ENCODE measurements around the gene GRM2.

Gene GRM2

GRCh38 chr3:51686056-51686455 lies 20.8 kb upstream of the GRM2 start:
- Histone ChIP-seq H2AFZ (ENCODE audit: low read depth, low read length) (no peak overlapping the region), H3K27ac (ENCODE audit: low read length) (peak overlapping the region; percentile 57), H3K36me3 (ENCODE audit: insufficient read depth, low read length) (peaks cover 89% of the 10 kb centered on the region), H3K4me3 (ENCODE audit: low read depth in 1 of 2, low read length in 2 of 2) (no peak overlapping the region), H4K20me1 (ENCODE audit: insufficient read depth, low read length) (peaks cover 70% of the 10 kb centered on the region), H3K4me1 (ENCODE audit: insufficient read depth, low read length) (peaks cover 29% of the 10 kb centered on the region), H3K4me2 (ENCODE audit: insufficient read depth, low read length) (peak overlapping the region; percentile 7; the same call in 1 of the 2 replicates), H3K9me3 (ENCODE audit: insufficient read depth, low read length, severe bottlenecking) (no peaks in the 10 kb centered on the region), H3K27me3 (ENCODE audit: insufficient read depth, low read length, poor library complexity) (no peaks in the 10 kb centered on the region), H3K9ac (ENCODE audit: low read depth, low read length) (no peak overlapping the region), H3K79me2 (ENCODE audit: insufficient read depth, low read length) (peaks cover 14% of the 10 kb centered on the region; the same call in 1 of the 2 replicates)
- DNase-seq, result no peak
- ATAC-seq (ENCODE audit: insufficient read depth, low read depth), result no peak
- no peak for TF ChIP-seq CTCF (IDR thresholded peaks at IDR 0.05; ENCODE audit: borderline replicate concordance, extremely low read depth, low read length, poor library complexity, severe bottlenecking)
- TF ChIP-seq EZH2 (IDR thresholded peaks at IDR 0.05; ENCODE audit: borderline replicate concordance, low read depth, low read length, severe bottlenecking), result no peak

- Histone ChIP-seq H3K27me3 (ENCODE audit: insufficient read depth, low read length, poor library complexity) (no peaks in the 10 kb centered on the region), H3K9ac (ENCODE audit: low read depth, low read length) (no peak overlapping the region), H3K9me3 (ENCODE audit: insufficient read depth, low read length, severe bottlenecking) (no peaks in the 10 kb centered on the region), H3K4me1 (ENCODE audit: insufficient read depth, low read length) (peaks cover 23% of the 10 kb centered on the region), H3K4me2 (ENCODE audit: insufficient read depth, low read length) (0 out of 2 replicates have a peak overlapping the region, but pooled peaks have one; percentile 7), H3K27ac (ENCODE audit: low read length) (peak overlapping the region; percentile 57), H4K20me1 (ENCODE audit: insufficient read depth, low read length) (peaks cover 68% of the 10 kb centered on the region), H3K4me3 (ENCODE audit: low read depth in 1 of 2, low read length in 2 of 2) (no peak overlapping the region), H2AFZ (ENCODE audit: low read depth, low read length) (no peak overlapping the region), H3K79me2 (ENCODE audit: insufficient read depth, low read length) (peaks cover 14% of the 10 kb centered on the region; the same call in 1 of the 2 replicates), H3K36me3 (ENCODE audit: insufficient read depth, low read length) (peaks cover 91% of the 10 kb centered on the region)
- ATAC-seq (ENCODE audit: insufficient read depth, low read depth) (peak; percentile 95), DNase-seq (peak; percentile 91)
- no peak for TF ChIP-seq CTCF (IDR thresholded peaks at IDR 0.05; ENCODE audit: borderline replicate concordance, extremely low read depth, low read length, poor library complexity, severe bottlenecking)
These were observed 20.2 kb upstream of the GRM2 start for GRCh38 chr3:51686512-51687215.

- no peak overlapping the region for H3K4me3 ChIP-seq (ENCODE audit: low read depth in 1 of 2, low read length in 2 of 2)
- ATAC-seq (ENCODE audit: insufficient read depth, low read depth), result no peak
- no peak overlapping the region for H2AFZ ChIP-seq (ENCODE audit: low read depth, low read length)
- H3K4me1 ChIP-seq (ENCODE audit: insufficient read depth, low read length), result peaks cover 19% of the 10 kb centered on the region
- no peak overlapping the region for H3K9ac ChIP-seq (ENCODE audit: low read depth, low read length)
- peak overlapping the region; percentile 57; the same call in 1 of the 2 replicates for H3K27ac ChIP-seq (ENCODE audit: low read length)
- TF ChIP-seq CTCF (IDR thresholded peaks at IDR 0.05; ENCODE audit: borderline replicate concordance, extremely low read depth, low read length, poor library complexity, severe bottlenecking) (no peak), EZH2 (IDR thresholded peaks at IDR 0.05; ENCODE audit: borderline replicate concordance, low read depth, low read length, severe bottlenecking) (no peak)
- DNase-seq, result no peak
- H3K79me2 ChIP-seq (ENCODE audit: insufficient read depth, low read length), result peaks cover 9% of the 10 kb centered on the region; the same call in 1 of the 2 replicates
- no peaks in the 10 kb centered on the region for H3K27me3 ChIP-seq (ENCODE audit: insufficient read depth, low read length, poor library complexity)
- H3K9me3 ChIP-seq (ENCODE audit: insufficient read depth, low read length, severe bottlenecking), result no peaks in the 10 kb centered on the region
- peaks cover 91% of the 10 kb centered on the region for H3K36me3 ChIP-seq (ENCODE audit: insufficient read depth, low read length)
- no peak overlapping the region for H3K4me2 ChIP-seq (ENCODE audit: insufficient read depth, low read length)
- peaks cover 67% of the 10 kb centered on the region for H4K20me1 ChIP-seq (ENCODE audit: insufficient read depth, low read length)
These were observed 19.2 kb upstream of the GRM2 start for GRCh38 chr3:51687431-51688205.

Measured in DND-41 (cell line).